ENCODE measurements around the gene XRCC3. TPM values are rescaled to one million over a fixed set of nuclear protein-coding genes. Genes with fewer than 3 reads are reported as not detected.
"Not testable (repeated sequence)": the region's sequence is repeated elsewhere in the genome, so short reads cannot be mapped to it uniquely, and the experiment has no call there.

Gene XRCC3
- total and polyA plus RNA-seq, 5 experiments from 2014 or later: 2.1 to 14.1 (median 3.6) TPM

GRCh38 chr14:103654619-103655018 lies 60.6 kb downstream of the XRCC3 start:
- H3K4me1 Mint-ChIP-seq: peaks cover 9 to 26% (median 18%) of the 10 kb centered on the region in 4 donors
- H3K9me3 Mint-ChIP-seq: no peaks in the 10 kb centered on the region
- H3K27ac Mint-ChIP-seq: peak overlapping the region in 4 of 10 donors; percentile 3 to 92 (median 36)
- no peaks in the 10 kb centered on the region for H3K27me3 Mint-ChIP-seq
- peaks cover 4 to 67% (median 6%) of the 10 kb centered on the region in 3 donors for H3K36me3 Mint-ChIP-seq
- ATAC-seq (no peak), DNase-seq (no peak)
- POLR2A ChIA-PET: no interaction called here
- no peak overlapping the region for H3K4me3 Mint-ChIP-seq

GRCh38 chr14:103653805-103654204 lies 61.4 kb downstream of the XRCC3 start:
- no peak for DNase-seq
- no peaks in the 10 kb centered on the region for H3K9me3 Mint-ChIP-seq
- peaks cover 1 to 60% (median 4%) of the 10 kb centered on the region in 3 donors for H3K36me3 Mint-ChIP-seq

GRCh38 chr14:103653336-103653735 lies 61.9 kb downstream of the XRCC3 start:
- Mint-ChIP-seq H3K27ac (peak overlapping the region in 1 of 10 donors; percentile 92), H3K36me3 (peaks cover 1 to 58% (median 4%) of the 10 kb centered on the region in 3 donors), H3K4me1 (peaks cover 8 to 30% (median 18%) of the 10 kb centered on the region in 4 donors)
- H3K4me3 Mint-ChIP-seq, DNase-seq, H3K27me3 Mint-ChIP-seq, ATAC-seq, H3K9me3 Mint-ChIP-seq, POLR2A ChIA-PET: not testable (repeated sequence)

More at GRCh38 chr14:103653805-103654204, 61.4 kb downstream of the XRCC3 start:
- Mint-ChIP-seq H3K4me1 (peaks cover 8 to 28% (median 18%) of the 10 kb centered on the region in 4 donors), H3K4me3 (no peak overlapping the region), H3K27me3 (no peaks in the 10 kb centered on the region), H3K27ac (peak overlapping the region in 4 of 10 donors; percentile 31 to 92 (median 57))
- no peak for ATAC-seq
- POLR2A ChIA-PET: no interaction called here

DNA sequence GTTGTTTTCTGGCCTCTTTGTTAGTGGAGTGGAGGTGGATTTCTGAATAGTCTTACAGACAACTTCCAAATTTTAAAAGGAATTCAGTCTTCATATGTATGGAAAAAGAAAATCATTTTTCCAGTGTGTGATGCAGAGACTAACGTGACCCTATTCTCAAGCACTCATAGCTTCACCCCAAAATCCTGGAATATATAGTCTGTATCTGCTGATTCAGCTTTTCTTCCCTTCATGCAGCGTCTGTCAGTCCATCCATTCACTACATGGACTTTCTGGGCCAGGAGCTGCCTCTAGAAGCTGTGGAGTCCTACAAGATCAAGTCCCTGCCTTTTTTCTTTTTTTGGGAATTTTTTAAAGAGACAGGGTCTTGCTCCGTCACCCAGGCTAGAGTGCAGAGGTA lies 62.4 kb downstream of the XRCC3 start:
- Mint-ChIP-seq H3K27me3 (no peaks in the 10 kb centered on the region), H3K9me3 (no peaks in the 10 kb centered on the region), H3K36me3 (peaks cover 1 to 56% (median 4%) of the 10 kb centered on the region in 3 donors), H3K4me1 (peaks cover 8 to 34% (median 18%) of the 10 kb centered on the region in 4 donors), H3K27ac (peak overlapping the region in 1 of 10 donors; percentile 50), H3K4me3 (no peak overlapping the region)
- DNase-seq: no peak
- no peak for ATAC-seq
- POLR2A ChIA-PET: no interaction called here

GRCh38 chr14:103651585-103651984 lies 63.7 kb downstream of the XRCC3 start:
- H3K36me3 Mint-ChIP-seq: peaks cover 1 to 47% (median 4%) of the 10 kb centered on the region in 3 donors
- H3K9me3 Mint-ChIP-seq: no peaks in the 10 kb centered on the region
- POLR2A ChIA-PET: interaction anchor here (0.6 kb wide), 1 partner anchor 9 kb away, joined by 3 read pairs; no protein-coding TSS in a partner anchor
- H3K27me3 Mint-ChIP-seq: no peaks in the 10 kb centered on the region
- DNase-seq: no peak
- peak overlapping the region in 3 of 10 donors; percentile 14 to 72 (median 19) for H3K27ac Mint-ChIP-seq
- H3K4me3 Mint-ChIP-seq: no peak overlapping the region
- no peak for ATAC-seq
- H3K4me1 Mint-ChIP-seq: peaks cover 8 to 37% (median 18%) of the 10 kb centered on the region in 4 donors

GRCh38 chr14:103650213-103650612 lies 65.0 kb downstream of the XRCC3 start:
- Mint-ChIP-seq H3K4me3 (no peak overlapping the region), H3K36me3 (peaks cover 0 to 36% (median 4%) of the 10 kb centered on the region in 3 donors), H3K27ac (no peak overlapping the region), H3K4me1 (peaks cover 11 to 49% (median 24%) of the 10 kb centered on the region in 4 donors), H3K27me3 (no peaks in the 10 kb centered on the region), H3K9me3 (no peaks in the 10 kb centered on the region)
- no peak for DNase-seq
- POLR2A ChIA-PET: interaction anchor here (0.6 kb wide), 1 partner anchor 17 kb away, joined by 3 read pairs; no protein-coding TSS in a partner anchor
- no peak for ATAC-seq

DNA sequence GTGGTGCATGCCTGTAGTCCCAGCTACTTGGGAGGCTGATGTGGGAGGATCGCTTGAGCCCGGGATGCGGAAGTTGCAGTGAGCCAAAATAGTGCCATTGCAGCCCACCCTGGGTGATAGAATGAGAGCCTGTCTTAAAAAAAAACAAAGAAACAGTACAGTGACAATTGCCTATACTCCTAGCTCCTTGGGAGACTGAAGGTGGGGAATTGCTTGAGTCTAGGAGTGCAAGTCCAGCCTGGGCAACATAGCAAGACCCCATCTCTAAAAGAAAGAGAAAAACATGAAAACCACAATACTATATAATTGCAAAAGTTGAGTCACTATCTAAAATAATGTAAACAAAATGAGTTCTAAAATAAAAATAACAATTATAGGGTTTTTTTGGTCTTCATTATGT lies 66.2 kb downstream of the XRCC3 start:
- DNase-seq (no peak), ATAC-seq (no peak)
- H3K36me3 Mint-ChIP-seq: peaks cover 0 to 27% (median 0%) of the 10 kb centered on the region in 3 donors
- H3K4me3 Mint-ChIP-seq: no peak overlapping the region
- peak overlapping the region in 2 of 10 donors; percentile 21 to 25 for H3K27ac Mint-ChIP-seq
- POLR2A ChIA-PET: no interaction called here
- H3K4me1 Mint-ChIP-seq: peaks cover 9 to 55% (median 28%) of the 10 kb centered on the region in 4 donors
- no peaks in the 10 kb centered on the region for H3K9me3 Mint-ChIP-seq
- H3K27me3 Mint-ChIP-seq: no peaks in the 10 kb centered on the region

Other genes starting within 250 kb of the XRCC3 start
- under 1 TPM in 1 of 2 experiments, not detected in 1; 0.69 TPM for gene CKB, start 192.6 kb downstream of the XRCC3 start, total RNA-seq
- 1 to 10 TPM in 1 of 3 donors, not detected in 2; 1.8 TPM for gene CKB, start 192.6 kb downstream of the XRCC3 start, polyA plus RNA-seq
- gene TRMT61A, start 186.3 kb downstream of the XRCC3 start, total RNA-seq: 10 to 100 TPM; 15.3 to 16.7 TPM
- gene TRMT61A, start 186.3 kb downstream of the XRCC3 start, polyA plus RNA-seq: 10 to 100 TPM in 1 of 3 donors, 1 to 10 TPM in 2; 6.7 to 11.2 (median 7.0) TPM
- 10 to 100 TPM; 41.1 to 46.9 TPM for gene BAG5, start 152.8 kb downstream of the XRCC3 start, total RNA-seq
- gene BAG5, start 152.8 kb downstream of the XRCC3 start, polyA plus RNA-seq: 10 to 100 TPM; 39.0 to 48.5 (median 47.5) TPM
- gene COA8, start 152.5 kb downstream of the XRCC3 start, total RNA-seq: 10 to 100 TPM; 27.4 to 29.1 TPM
- 10 to 100 TPM; 47.3 to 72.0 (median 48.2) TPM for gene COA8, start 152.5 kb downstream of the XRCC3 start, polyA plus RNA-seq
- gene KLC1, start 86.2 kb downstream of the XRCC3 start, total RNA-seq: 100 to 1,000 TPM; 242 to 252 TPM
- gene KLC1, start 86.2 kb downstream of the XRCC3 start, polyA plus RNA-seq: 10 to 100 TPM; 50.7 to 73.3 (median 58.2) TPM
- gene ZFYVE21, start 359 bp upstream of the XRCC3 start, total RNA-seq: 10 to 100 TPM; 13.5 to 16.9 TPM
- 1 to 10 TPM; 7.7 to 8.7 (median 8.1) TPM for gene ZFYVE21, start 359 bp upstream of the XRCC3 start, polyA plus RNA-seq
- 10 to 100 TPM; 38.0 to 40.3 TPM for gene PPP1R13B, start 132.1 kb upstream of the XRCC3 start, total RNA-seq
- gene PPP1R13B, start 132.1 kb upstream of the XRCC3 start, polyA plus RNA-seq: 1 to 10 TPM; 2.5 to 6.8 (median 4.1) TPM
- 1 to 10 TPM in 1 of 2 experiments, under 1 TPM in 1; 0.22 to 1.1 TPM for gene TDRD9, start 213.0 kb upstream of the XRCC3 start, total RNA-seq
- gene TDRD9, start 213.0 kb upstream of the XRCC3 start, polyA plus RNA-seq: under 1 TPM; 0.57 to 0.77 (median 0.74) TPM
- not detected for gene RD3L, start 227.1 kb upstream of the XRCC3 start, total RNA-seq
- not detected for gene RD3L, start 227.1 kb upstream of the XRCC3 start, polyA plus RNA-seq

All from naive thymus-derived CD8-positive, alpha-beta T cell (primary cell).